HuH-7 (cell line): Measurements from ENCODE around the gene BSND.

Experiments used
- DNase-seq: peaks from one replicate; pipeline ENCODE4 v3.0.0; 2011; ENCODE audit warnings: low spot score

Gene BSND

GRCh38 chr1:54994355-54994990 lies 4.3 kb upstream of the BSND start:
- DNase-seq = no peak

DNA sequence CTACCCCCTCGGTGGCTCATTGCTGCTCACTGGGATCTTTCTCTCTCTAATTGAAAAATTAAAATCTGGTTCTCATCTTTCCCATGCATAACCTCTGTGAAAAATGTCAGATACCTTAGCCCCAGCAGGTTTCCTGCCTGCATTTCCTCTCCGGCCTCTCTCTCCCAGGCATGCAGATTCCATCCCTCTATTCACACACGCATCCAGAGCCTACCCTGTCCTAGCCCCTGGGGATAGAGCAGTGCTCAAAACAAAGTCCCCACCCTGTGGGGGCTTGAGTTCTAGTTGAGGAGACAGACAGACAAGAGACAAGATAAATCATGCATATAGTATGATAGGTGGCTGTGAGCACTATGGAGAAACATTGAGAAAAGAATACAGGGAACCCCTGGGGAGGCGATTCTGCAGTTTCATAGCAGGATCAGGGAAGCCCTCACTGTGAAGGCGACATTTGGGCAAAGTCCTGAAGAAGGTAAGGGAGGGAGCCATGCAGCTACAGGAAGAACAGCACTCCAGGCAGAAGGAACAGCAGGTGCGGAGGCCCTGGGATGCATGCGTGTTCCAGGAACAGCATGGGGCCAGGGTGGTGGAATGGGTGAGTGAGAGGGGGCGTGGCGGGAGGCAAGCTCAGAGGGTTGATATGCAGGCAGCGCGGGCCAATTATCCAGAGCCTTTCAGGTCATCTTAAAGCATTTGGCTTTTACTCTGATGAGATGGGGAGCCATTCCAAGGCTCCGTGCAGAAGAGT lies 3.5 kb upstream of the BSND start:
- DNase-seq = no peak

DNA sequence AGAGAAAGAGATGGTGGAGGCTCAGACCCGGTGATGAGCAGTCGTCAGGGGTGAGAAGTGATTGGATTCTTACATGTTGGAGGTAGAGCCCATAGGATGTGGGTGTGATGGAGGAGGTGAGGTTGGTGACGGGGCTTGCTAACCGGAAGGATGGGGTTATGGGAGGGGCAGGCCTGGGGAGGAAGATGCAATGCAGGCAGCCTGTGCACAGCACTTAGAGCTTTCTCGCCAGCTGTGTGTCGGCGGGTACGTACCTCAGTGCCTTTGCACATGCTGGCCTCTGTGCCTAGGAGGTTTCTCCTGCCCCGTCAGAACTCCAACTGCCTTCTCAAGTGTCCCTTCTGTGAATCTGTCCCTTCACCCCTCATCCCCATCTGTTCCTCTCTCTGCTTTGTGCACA lies 2.9 kb upstream of the BSND start:
- DNase-seq = no peak

DNA sequence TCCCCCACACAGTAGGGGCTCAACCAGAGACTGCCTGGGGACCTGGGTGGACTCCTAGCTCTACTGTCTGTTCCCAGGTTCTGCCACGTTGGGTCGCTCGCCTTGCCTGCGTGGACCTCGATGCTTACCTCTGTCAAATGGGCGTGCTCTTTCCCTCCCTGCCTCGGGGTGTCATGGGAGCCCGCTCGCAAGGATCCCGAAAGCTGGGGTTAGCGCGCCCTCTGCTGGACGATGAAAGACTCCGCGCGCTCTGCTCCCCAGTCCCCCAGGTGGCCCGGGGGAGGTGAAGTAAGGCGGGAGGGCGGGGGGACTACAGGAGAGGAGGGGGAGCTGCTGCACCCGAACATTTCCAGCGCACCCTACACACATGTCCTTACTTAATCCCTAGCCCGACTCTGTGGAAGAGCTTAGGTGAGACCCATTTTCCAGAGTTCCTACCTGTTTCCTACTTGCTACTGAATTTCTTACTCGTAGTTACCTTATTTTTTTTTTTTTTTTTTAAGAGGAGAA lies 2.3 kb upstream of the BSND start:
- peak; percentile 96 for DNase-seq

- DNase-seq = no peak
Observed at GRCh38 chr1:54996869-54997710, 1.6 kb upstream of the BSND start.

DNA sequence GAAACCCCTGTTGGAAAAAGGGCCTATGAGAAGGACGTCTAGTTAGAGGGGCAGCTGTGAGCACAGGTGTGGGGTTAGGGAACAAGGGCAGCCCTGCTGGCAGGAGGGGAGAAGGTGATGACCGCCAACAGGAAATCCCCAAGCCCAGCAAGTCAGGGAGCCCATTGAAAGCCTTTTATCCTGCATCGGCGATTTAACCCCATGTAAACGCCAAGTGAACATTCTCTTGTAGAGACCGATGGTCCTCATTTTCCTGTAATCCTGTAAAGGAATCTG lies 1.1 kb upstream of the BSND start:
- no peak for DNase-seq

GRCh38 chr1:54998100-54998499 lies 633 bp upstream of the BSND start:
- no peak for DNase-seq

DNA sequence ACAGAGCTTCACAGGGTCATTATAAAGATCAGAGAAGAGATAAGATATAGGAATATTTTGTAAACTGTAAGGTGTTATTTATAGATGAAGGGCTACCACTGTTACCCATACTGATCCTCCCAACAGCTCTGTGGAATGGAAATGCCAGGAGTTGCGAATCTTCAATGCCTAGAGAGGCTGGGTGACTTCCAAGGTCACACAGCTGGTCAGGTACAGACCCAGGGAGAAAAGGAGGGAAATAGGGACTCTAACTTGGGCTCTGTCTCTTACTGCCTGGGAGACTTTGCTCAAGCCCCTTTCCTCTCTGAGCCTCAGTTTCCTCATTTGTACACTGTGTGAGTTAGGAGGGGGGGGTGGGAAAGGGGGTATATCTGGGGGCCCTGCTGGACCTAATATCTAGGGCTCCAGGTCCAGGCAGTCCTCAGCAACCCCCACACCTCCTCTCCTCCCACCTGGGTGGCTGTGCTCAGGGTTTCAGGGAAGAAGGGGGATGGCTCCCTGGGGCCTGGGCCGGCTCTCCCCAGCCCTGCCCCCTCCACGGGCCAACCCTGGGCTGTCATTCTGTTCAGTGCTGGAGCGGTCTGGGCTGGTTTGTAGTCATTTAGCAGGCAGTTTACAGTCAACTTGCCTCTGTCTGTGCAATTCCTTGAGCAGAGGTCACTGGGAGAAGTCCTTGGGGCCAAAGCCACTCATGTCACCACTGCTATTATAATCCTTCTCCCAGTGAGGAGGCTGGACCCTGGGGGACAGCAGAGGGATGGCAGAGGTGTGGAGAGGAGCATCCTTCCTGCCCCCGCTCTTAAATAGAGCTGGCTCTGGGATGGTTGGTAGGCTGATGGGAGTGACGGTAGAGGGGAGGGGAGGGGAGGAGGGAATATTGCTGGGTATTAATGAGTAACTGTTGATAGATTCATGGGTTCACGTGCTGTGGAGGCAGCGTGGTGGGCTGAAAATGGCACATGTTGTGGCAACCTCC lies 1.7 kb downstream of the BSND start:
- DNase-seq = no peak

GRCh38 chr1:55001311-55001710 lies 2.6 kb downstream of the BSND start:
- no peak for DNase-seq

- DNase-seq = no peak
Observed at GRCh38 chr1:55002686-55003085, 4.0 kb downstream of the BSND start.

GRCh38 chr1:55005351-55006140 lies 6.8 kb downstream of the BSND start:
- DNase-seq = no peak

- no peak for DNase-seq
Observed at GRCh38 chr1:55006931-55007330, 8.2 kb downstream of the BSND start.

GRCh38 chr1:55007625-55008024 lies 8.9 kb downstream of the BSND start:
- no peak for DNase-seq

- no peak for DNase-seq
Observed at GRCh38 chr1:55010194-55010886, 11.6 kb downstream of the BSND start.

DNA sequence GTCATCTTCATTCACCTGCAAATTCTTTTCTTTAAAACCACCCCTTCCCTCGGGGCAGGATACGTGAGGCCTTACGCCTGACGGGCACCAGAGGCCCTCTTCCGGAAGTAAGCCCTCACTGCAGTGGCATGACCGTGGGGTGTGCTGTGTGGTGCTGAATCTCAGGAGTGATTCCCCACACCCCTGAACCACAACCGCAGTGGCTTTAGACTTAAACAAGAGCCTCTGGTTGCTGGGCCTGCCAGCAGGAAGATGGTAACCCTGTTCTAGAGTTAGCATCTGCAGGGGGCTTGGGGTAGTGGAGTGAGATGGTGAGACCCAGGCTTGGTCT lies 12.1 kb downstream of the BSND start:
- DNase-seq = no peak

DNA sequence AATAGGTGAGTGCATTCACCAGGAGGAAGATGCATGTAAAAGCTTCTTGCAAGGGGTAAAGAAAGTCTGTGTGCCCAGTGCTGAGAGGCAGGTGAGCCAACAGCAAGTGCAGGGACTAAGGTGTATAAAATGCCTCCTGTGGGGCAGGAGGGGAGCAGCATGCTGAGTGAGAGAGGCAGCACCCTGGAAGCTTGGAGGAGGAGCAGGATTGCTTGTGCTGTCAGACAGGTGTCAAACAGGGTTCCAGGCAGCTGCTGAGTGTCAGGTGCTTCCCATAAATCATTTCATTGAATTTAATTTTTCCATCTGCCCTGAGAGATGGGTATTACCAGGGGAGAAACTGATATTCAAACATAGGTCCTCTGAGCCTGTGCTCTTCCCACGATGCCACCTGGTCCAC lies 13.9 kb downstream of the BSND start:
- DNase-seq = no peak

DNA sequence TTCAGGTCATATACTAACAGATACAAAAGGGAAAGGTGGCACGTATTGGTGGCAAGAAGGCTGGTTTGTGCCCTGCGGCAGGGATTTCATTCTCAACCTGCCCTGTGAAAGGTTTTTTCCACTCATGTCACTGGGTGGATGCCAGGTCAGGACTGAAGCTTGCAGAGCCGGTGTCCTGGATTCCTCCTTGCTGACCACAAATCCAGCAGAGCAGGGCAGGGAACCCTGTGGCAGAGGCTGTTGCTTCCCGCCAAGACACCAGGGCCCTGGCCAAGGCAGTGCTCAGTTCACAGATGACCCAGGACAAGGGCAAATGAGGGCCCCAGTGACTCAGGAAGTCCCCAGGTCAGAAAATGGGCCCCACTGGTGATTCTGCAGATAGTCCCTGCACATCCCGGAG lies 16.4 kb downstream of the BSND start:
- DNase-seq = no peak

DNA sequence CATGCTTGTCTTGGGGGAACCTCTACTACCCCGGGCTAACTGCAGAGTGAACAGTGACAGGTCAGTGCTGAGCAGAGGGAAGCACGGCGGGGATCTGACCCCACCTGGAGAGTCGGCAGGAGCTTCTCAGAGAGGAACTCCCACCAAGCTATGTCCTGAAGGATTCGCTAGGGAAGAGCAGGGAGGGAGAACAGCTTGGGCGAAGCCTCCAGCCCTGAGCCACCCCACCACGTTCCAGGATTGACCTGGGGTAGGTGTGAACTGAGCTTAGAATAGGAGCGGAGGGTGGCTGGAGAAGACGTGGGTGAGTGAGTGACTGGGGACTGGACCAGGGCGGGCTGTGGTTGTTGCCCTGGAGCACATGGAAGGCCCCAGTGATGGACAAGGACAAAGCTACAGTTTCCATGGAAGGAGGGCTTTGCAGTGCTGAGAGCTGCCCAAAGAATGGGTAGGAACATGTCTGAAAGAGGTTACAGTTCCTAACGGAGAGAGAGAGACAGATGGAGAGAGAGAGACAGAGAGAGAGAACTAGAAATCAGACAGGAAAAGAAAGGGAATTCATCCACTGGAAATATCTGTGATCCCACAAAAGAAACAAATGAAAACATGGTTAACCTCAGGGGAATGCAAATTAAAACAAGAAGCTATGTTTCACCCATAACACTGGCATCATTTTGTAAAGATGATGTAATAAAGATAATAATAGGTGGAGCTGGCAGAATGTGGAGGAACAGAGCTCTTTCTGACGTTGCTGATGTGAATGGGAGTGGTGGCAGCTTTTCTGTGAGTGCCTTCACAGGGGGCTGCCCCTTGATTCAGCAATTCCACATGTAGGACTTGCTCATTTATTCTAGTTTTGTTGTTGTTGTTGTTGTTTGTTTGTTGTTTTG lies 17.2 kb downstream of the BSND start:
- no peak for DNase-seq

DNA sequence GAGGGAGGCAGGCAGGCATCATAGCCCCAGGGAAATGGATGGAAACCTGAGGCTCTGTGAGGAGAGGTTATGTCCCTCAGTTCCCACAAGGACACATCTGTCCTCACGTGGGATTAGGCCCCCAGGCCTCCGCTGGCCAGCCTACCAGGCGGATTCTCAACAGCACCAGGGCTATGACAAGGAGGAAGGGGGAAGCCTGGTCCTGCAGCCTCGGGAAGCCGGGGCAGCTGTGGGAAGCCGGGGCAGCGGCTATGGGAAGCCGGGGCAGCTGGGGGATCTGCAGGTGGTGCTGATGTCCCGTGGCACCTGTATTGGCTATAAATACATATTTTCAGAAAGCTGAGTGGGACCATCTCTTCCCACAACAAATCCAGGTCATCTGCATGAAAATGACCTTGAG lies 19.7 kb downstream of the BSND start:
- DNase-seq = no peak
